Pancreas (tissue), 10 donors: ENCODE measurements around the gene NTN1. TPM values are rescaled to one million over a fixed set of nuclear protein-coding genes. Genes with fewer than 3 reads are reported as not detected.

Experiments
- ATAC-seq, 4 donors: fragments of 200-7000 bp; cut with Tn5 transposase; one replicate each; pipeline versions ENCODE4 v1.8.0 to v1.9.1; 2020; ENCODE audit warnings: mild to moderate bottlenecking in 4 of 4, moderate library complexity in 4 of 4
- DNase-seq, 6 donors: peaks; one replicate each; pipeline ENCODE4 v3.0.0-alpha.2; 2020
- FAIRE-seq: peaks from 2 replicates; lab custom pipeline; 2012; peaks lifted over from hg19 to GRCh38; lab: Jason Lieb, UNC
- H3K27ac ChIP-seq, 4 donors: fragments of 200-600 bp; sonication (generic); 1 replicate in 3 of 4; 2 replicates in 1 of 4; pipeline versions ENCODE4 v1.5.0 to v1.8.0; 2020
- H3K27me3 ChIP-seq, 4 donors: fragments of 200-600 bp; one replicate each; pipeline ENCODE4 v1.8.0; 2021
- H3K36me3 ChIP-seq, 3 donors: fragments of 200-600 bp; sonication (generic) in 1 of 3; one replicate each; pipeline versions ENCODE4 v1.5.0 to v1.8.0; 2020 to 2021
- H3K4me1 ChIP-seq, 3 donors: fragments of 200-600 bp; one replicate each; pipeline ENCODE4 v1.8.0; 2021
- H3K4me3 ChIP-seq, 4 donors: fragments of 200-600 bp; sonication (generic) in 2 of 4; one replicate each; pipeline versions ENCODE4 v1.5.0 to v1.8.0; 2020 to 2021
- H3K9me3 ChIP-seq, 4 donors: fragments of 200-600 bp; one replicate each; pipeline ENCODE4 v1.8.0; 2021
- CTCF ChIP-seq, 4 donors: fragments of 200-600 bp; sonication (generic) in 3 of 4; IDR thresholded peaks; one replicate each; pipeline versions ENCODE4 v1.5.0 to v1.8.0; 2021; ENCODE audit warnings: antibody characterized with exemption in 4 of 4
- WGBS, 2 donors: extraction: QIAGEN DNeasy Blood & Tissue Kit; methylation state at CpG; one replicate each; pipeline ENCODE4 v1.1.7; 2013; 5-methylcytosine and 5-hydroxymethylcytosine counted together
- intact Hi-C, 3 donors: fragments of 100-400 bp; cut with DNase I; formaldehyde crosslinking; loops; one replicate each; pipeline versions ENCODE4 v1.11.1 to v1.14.2; 2022
- polyA plus RNA-seq, 2 donors: library from polyadenylated mRNA; stranded (reverse); fragments of 200-250 nt; gene quantifications; one replicate each; pipeline ENCODE4 v1.2.3, GENCODE V29; 2013
- total RNA-seq, 6 donors: library from RNA; stranded (reverse); fragmentation: NEBNext Ultra II Directional in 4 of 6; extraction: Animal tissue kit (Norgen Biotek cat#: 25700) in 4 of 6; gene quantifications; one replicate each; pipeline versions ENCODE4 v1.2.1 to v1.2.4, GENCODE V29; 2021 to 2023
- donor health status: healthy with polysubstance abuse.
- donor health status: DM: no; HTN: no; CAD: no; lungs with moderate emphysema.
- donor health status: DM: no; HTN: no; CAD: no.
- donor health status: control.
- donor health status: control.
- donor health status: Bipolar disorder and iron deficiency.
- donor health status: DM: yes; HTN: yes; CAD: no.
- donor health status: DM: no; HTN: no; CAD: no.
- donor health status: DM: no; HTN: no; CAD: no.
- donor health status: DM: yes; HTN: yes; CAD: no.

NTN1 gene
- total and polyA plus RNA-seq, 8 donors: 1.8 to 4.3 (median 2.5) TPM

DNA sequence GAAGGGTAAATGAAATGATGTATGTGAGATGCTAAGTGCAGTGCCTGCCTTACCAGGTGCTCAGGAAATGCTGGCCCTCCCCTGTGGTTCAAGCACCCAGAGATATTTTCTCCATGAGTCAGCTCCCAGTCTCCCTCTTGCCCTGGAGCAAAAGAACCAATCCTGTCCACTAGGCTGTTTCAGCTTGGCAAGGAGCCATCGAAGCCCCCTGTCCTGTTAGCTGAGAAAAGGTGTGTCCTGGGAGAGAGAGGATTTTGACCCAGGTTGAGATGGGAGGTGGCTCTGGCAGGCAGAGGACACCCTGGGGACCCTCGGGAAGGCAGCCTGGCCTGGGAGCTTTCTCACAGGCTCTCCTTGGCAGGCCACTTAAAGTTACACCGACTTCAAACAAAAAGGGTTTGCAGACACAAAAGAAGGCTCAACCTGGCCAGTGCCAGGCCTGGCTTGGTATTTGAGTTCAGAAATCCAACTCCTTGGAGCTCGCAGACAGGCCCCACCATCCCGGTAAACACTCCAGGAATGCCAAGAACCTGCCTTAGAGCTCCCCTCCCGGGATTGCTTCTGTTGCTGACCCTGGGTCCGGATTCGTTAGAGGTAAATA is 29.6 kb downstream of the NTN1 start:
- H3K27ac ChIP-seq: no peak overlapping the region
- H3K36me3 ChIP-seq: no peaks in the 10 kb centered on the region
- DNase-seq: no peak
- 59 to 66% methylated on average over 8 of the region's 8 CpGs for WGBS, 2 donors
- TF ChIP-seq CTCF (IDR thresholded peaks at IDR 0.05): no peak
- intact Hi-C loops: no loop called here
- peak in 1 of 4 donors; percentile 61 for ATAC-seq
- no peak overlapping the region for H3K4me3 ChIP-seq
- H3K27me3 ChIP-seq: no peaks in the 10 kb centered on the region
- H3K9me3 ChIP-seq: no peaks in the 10 kb centered on the region
- H3K4me1 ChIP-seq: no peaks in the 10 kb centered on the region
- FAIRE-seq: no peak

DNA sequence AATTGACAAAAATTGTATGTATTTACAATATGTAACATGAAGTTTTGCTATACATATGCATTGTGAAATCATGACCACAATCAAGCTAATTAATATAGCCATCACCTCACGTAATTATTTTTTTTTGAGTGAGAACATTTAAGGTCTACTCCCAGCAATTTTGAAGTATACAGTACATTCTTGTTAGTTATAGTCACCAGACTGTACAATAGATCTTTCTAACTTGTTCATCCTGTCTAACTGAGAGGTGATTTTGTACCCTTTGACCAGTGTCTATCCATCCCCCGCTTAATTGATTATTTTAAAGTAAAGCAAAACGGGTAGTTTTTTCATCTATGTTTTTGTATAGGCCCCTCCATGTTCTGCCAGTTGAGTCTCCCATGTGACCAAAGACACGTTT is 30.3 kb downstream of the NTN1 start:
- Histone ChIP-seq H3K9me3 (no peaks in the 10 kb centered on the region), H3K27me3 (no peaks in the 10 kb centered on the region), H3K4me3 (no peak overlapping the region), H3K4me1 (no peaks in the 10 kb centered on the region), H3K27ac (no peak overlapping the region), H3K36me3 (no peaks in the 10 kb centered on the region)
- no peak for ATAC-seq
- intact Hi-C loops: no loop called here
- WGBS, 2 donors: 79 to 82% methylated on average over 4 of the region's 4 CpGs
- TF ChIP-seq CTCF (IDR thresholded peaks at IDR 0.05): no peak
- no peak for FAIRE-seq
- no peak for DNase-seq

GRCh38 chr17:9052921-9053320 is 31.6 kb downstream of the NTN1 start:
- 84 to 88% methylated on average over 6 of the region's 6 CpGs for WGBS, 2 donors
- Histone ChIP-seq H3K4me3 (no peak overlapping the region), H3K4me1 (no peaks in the 10 kb centered on the region), H3K9me3 (no peaks in the 10 kb centered on the region), H3K36me3 (no peaks in the 10 kb centered on the region), H3K27ac (no peak overlapping the region), H3K27me3 (no peaks in the 10 kb centered on the region)
- intact Hi-C loops: no loop called here
- DNase-seq (no peak), ATAC-seq (no peak), FAIRE-seq (no peak)
- TF ChIP-seq CTCF (IDR thresholded peaks at IDR 0.05): no peak

- no peaks in the 10 kb centered on the region for H3K27me3 ChIP-seq
- no peaks in the 10 kb centered on the region for H3K36me3 ChIP-seq
- no peaks in the 10 kb centered on the region for H3K4me1 ChIP-seq
- H3K4me3 ChIP-seq: no peak overlapping the region
- H3K9me3 ChIP-seq: no peaks in the 10 kb centered on the region
- no peak for DNase-seq
- intact Hi-C loops: no loop called here
- WGBS, 2 donors: 76 to 92% methylated on average over 4 of the region's 4 CpGs
- no peak overlapping the region for H3K27ac ChIP-seq
- ATAC-seq: no peak
- no peak for FAIRE-seq
- no peak for TF ChIP-seq CTCF (IDR thresholded peaks at IDR 0.05)
These were observed 32.1 kb downstream of the NTN1 start for GRCh38 chr17:9053406-9053805.

DNA sequence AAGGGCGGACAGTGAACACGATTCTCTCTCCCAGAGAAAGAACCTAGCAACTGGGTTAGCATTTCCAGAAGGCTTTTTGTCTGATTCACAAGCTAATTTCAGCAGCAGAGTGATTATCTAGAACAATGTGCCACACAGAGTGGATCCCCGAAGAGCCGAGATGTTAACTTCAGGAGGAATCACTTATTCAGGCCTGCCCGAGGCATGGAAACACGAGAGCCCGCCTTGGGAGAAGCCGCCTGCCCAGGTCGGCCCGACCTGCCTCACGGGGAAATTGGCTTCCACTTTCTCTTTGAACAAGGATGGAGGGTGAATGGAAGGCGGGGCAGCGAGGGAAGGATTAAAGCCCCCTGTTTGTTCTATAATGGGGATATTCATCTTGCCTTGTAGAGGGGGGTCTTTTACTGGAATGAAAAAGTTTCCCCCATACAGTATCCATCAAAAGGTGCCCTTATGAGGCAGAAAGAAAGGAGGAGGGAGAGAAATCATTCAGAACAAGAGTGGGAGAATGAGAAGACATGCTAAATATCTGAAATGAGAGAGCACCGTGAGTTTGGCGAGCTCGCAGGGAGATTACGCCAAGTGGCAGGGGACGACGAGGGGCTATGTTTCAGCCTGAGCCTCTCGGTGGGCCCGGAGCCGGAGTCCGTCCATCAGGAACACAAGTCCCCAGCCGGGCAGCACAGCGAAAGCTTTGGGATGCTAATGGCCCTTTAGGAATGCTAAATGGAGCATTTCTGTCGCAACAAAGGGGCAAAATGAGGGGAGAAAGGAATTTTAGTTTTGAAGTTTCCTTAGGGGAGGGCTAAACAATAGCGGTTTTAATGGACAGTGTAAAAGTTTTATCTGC is 33.0 kb downstream of the NTN1 start:
- no peak for TF ChIP-seq CTCF (IDR thresholded peaks at IDR 0.05)
- Histone ChIP-seq H3K9me3 (no peaks in the 10 kb centered on the region), H3K27ac (no peak overlapping the region), H3K4me1 (no peaks in the 10 kb centered on the region), H3K4me3 (no peak overlapping the region), H3K36me3 (no peaks in the 10 kb centered on the region), H3K27me3 (no peaks in the 10 kb centered on the region)
- intact Hi-C loops: no loop called here
- ATAC-seq (no peak), DNase-seq (no peak), FAIRE-seq (no peak)
- 82 to 84% methylated on average over 27 of the region's 27 CpGs for WGBS, 2 donors
